ENCODE measurements around the gene SMIM38. TPM values are rescaled to one million over a fixed set of nuclear protein-coding genes. Genes with fewer than 3 reads are reported as not detected.
A peak's percentile ranks its signal among the peaks of the same experiment; 100 is the strongest.
"Not testable (repeated sequence)": the region's sequence is repeated elsewhere in the genome, so short reads cannot be mapped to it uniquely, and the experiment has no call there.

The SMIM38 gene
- total and polyA plus RNA-seq, 4 donors = 0.19 to 1.2 (median 0.59) TPM

GRCh38 chr11:69136471-69136870 is 19.3 kb upstream of the SMIM38 start:
- Histone ChIP-seq H3K36me3 (ENCODE audit: control insufficient read depth, insufficient read depth, low read length) (peaks cover 5% of the 10 kb centered on the region), H3K9me3 (ENCODE audit: control insufficient read depth, insufficient read depth, low read length) (peaks cover 1% of the 10 kb centered on the region), H3K4me1 (ENCODE audit: control insufficient read depth, insufficient read depth, low read length) (peaks cover 7% of the 10 kb centered on the region), H3K27me3 (ENCODE audit: control insufficient read depth, insufficient read depth, low read length) (no peaks in the 10 kb centered on the region), H3K27ac (ENCODE audit: low read depth, low read length) (no peak overlapping the region), H3K4me3 (ENCODE audit: low read depth, low read length) (no peak overlapping the region)
- 91% methylated on average over 9 of the region's 9 CpGs for WGBS (ENCODE audit: insufficient coverage)
- no peak for DNase-seq (ENCODE audit: low read depth in 4 of 6, low spot score in 6 of 6)

GRCh38 chr11:69137151-69137844 is 18.4 kb upstream of the SMIM38 start:
- peaks cover 1% of the 10 kb centered on the region for H3K9me3 ChIP-seq (ENCODE audit: control insufficient read depth, insufficient read depth, low read length)
- no peak for DNase-seq (ENCODE audit: low read depth in 4 of 6, low spot score in 6 of 6)
- 95% methylated on average over 8 of the region's 8 CpGs for WGBS (ENCODE audit: insufficient coverage)

GRCh38 chr11:69138265-69138664 is 17.5 kb upstream of the SMIM38 start:
- no peaks in the 10 kb centered on the region for H3K4me1 ChIP-seq (ENCODE audit: control insufficient read depth, insufficient read depth, low read length)
- H3K27me3 ChIP-seq (ENCODE audit: control insufficient read depth, insufficient read depth, low read length) = no peaks in the 10 kb centered on the region
- H3K27ac ChIP-seq (ENCODE audit: low read depth, low read length) = no peak overlapping the region
- WGBS (ENCODE audit: insufficient coverage) = 59% methylated on average over 3 of the region's 3 CpGs
- DNase-seq (ENCODE audit: low read depth in 4 of 6, low spot score in 6 of 6) = no peak
- peaks cover 5% of the 10 kb centered on the region for H3K36me3 ChIP-seq (ENCODE audit: control insufficient read depth, insufficient read depth, low read length)
- H3K4me3 ChIP-seq (ENCODE audit: low read depth, low read length) = no peak overlapping the region
- no peaks in the 10 kb centered on the region for H3K9me3 ChIP-seq (ENCODE audit: control insufficient read depth, insufficient read depth, low read length)

More at GRCh38 chr11:69137151-69137844, 18.4 kb upstream of the SMIM38 start:
- no peak overlapping the region for H3K4me3 ChIP-seq (ENCODE audit: low read depth, low read length)
- H3K27ac ChIP-seq (ENCODE audit: low read depth, low read length) = no peak overlapping the region
- H3K36me3 ChIP-seq (ENCODE audit: control insufficient read depth, insufficient read depth, low read length) = peaks cover 5% of the 10 kb centered on the region
- H3K4me1 ChIP-seq (ENCODE audit: control insufficient read depth, insufficient read depth, low read length) = no peaks in the 10 kb centered on the region
- H3K27me3 ChIP-seq (ENCODE audit: control insufficient read depth, insufficient read depth, low read length) = no peaks in the 10 kb centered on the region

GRCh38 chr11:69140161-69140560 is 15.6 kb upstream of the SMIM38 start:
- H3K27me3 ChIP-seq (ENCODE audit: control insufficient read depth, insufficient read depth, low read length); H3K27ac ChIP-seq (ENCODE audit: low read depth, low read length); H3K9me3 ChIP-seq (ENCODE audit: control insufficient read depth, insufficient read depth, low read length); H3K4me3 ChIP-seq (ENCODE audit: low read depth, low read length); H3K36me3 ChIP-seq (ENCODE audit: control insufficient read depth, insufficient read depth, low read length); H3K4me1 ChIP-seq (ENCODE audit: control insufficient read depth, insufficient read depth, low read length); DNase-seq (ENCODE audit: low read depth in 4 of 6, low spot score in 6 of 6): not testable (repeated sequence)
- 75% methylated on average over 2 of the region's 7 CpGs for WGBS (ENCODE audit: insufficient coverage)

- Histone ChIP-seq H3K4me1 (ENCODE audit: control insufficient read depth, insufficient read depth, low read length) (no peaks in the 10 kb centered on the region), H3K9me3 (ENCODE audit: control insufficient read depth, insufficient read depth, low read length) (no peaks in the 10 kb centered on the region), H3K36me3 (ENCODE audit: control insufficient read depth, insufficient read depth, low read length) (peaks cover 5% of the 10 kb centered on the region), H3K4me3 (ENCODE audit: low read depth, low read length) (no peak overlapping the region), H3K27ac (ENCODE audit: low read depth, low read length) (no peak overlapping the region), H3K27me3 (ENCODE audit: control insufficient read depth, insufficient read depth, low read length) (no peaks in the 10 kb centered on the region)
- peak in 1 of 6 donors; percentile 68 for DNase-seq (ENCODE audit: low read depth in 4 of 6, low spot score in 6 of 6)
- 84% methylated on average over 5 of the region's 5 CpGs for WGBS (ENCODE audit: insufficient coverage)
These were observed 15.1 kb upstream of the SMIM38 start for GRCh38 chr11:69140635-69141034.

GRCh38 chr11:69141742-69142141 is 14.0 kb upstream of the SMIM38 start:
- Histone ChIP-seq H3K27me3 (ENCODE audit: control insufficient read depth, insufficient read depth, low read length) (no peaks in the 10 kb centered on the region), H3K36me3 (ENCODE audit: control insufficient read depth, insufficient read depth, low read length) (peaks cover under 1% of the 10 kb centered on the region), H3K4me1 (ENCODE audit: control insufficient read depth, insufficient read depth, low read length) (no peaks in the 10 kb centered on the region), H3K4me3 (ENCODE audit: low read depth, low read length) (no peak overlapping the region), H3K27ac (ENCODE audit: low read depth, low read length) (no peak overlapping the region), H3K9me3 (ENCODE audit: control insufficient read depth, insufficient read depth, low read length) (peaks cover 3% of the 10 kb centered on the region)
- no CpG with 5 or more reads among the region's 8 CpGs for WGBS (ENCODE audit: insufficient coverage)
- DNase-seq (ENCODE audit: low read depth in 4 of 6, low spot score in 6 of 6) = no peak

- DNase-seq (ENCODE audit: low read depth in 4 of 6, low spot score in 6 of 6) = no peak
- Histone ChIP-seq H3K4me3 (ENCODE audit: low read depth, low read length) (no peak overlapping the region), H3K27me3 (ENCODE audit: control insufficient read depth, insufficient read depth, low read length) (no peaks in the 10 kb centered on the region), H3K27ac (ENCODE audit: low read depth, low read length) (no peak overlapping the region), H3K9me3 (ENCODE audit: control insufficient read depth, insufficient read depth, low read length) (peaks cover 3% of the 10 kb centered on the region), H3K36me3 (ENCODE audit: control insufficient read depth, insufficient read depth, low read length) (no peaks in the 10 kb centered on the region), H3K4me1 (ENCODE audit: control insufficient read depth, insufficient read depth, low read length) (no peaks in the 10 kb centered on the region)
- WGBS (ENCODE audit: insufficient coverage) = 92% methylated on average over 2 of the region's 2 CpGs
These were observed 12.8 kb upstream of the SMIM38 start for GRCh38 chr11:69142895-69143294.

GRCh38 chr11:69144316-69145049 is 11.3 kb upstream of the SMIM38 start:
- H3K4me1 ChIP-seq (ENCODE audit: control insufficient read depth, insufficient read depth, low read length) = no peaks in the 10 kb centered on the region
- H3K36me3 ChIP-seq (ENCODE audit: control insufficient read depth, insufficient read depth, low read length) = no peaks in the 10 kb centered on the region
- peaks cover 3% of the 10 kb centered on the region for H3K9me3 ChIP-seq (ENCODE audit: control insufficient read depth, insufficient read depth, low read length)
- H3K4me3 ChIP-seq (ENCODE audit: low read depth, low read length) = no peak overlapping the region
- H3K27me3 ChIP-seq (ENCODE audit: control insufficient read depth, insufficient read depth, low read length) = no peaks in the 10 kb centered on the region
- H3K27ac ChIP-seq (ENCODE audit: low read depth, low read length) = no peak overlapping the region
- 62% methylated on average over 3 of the region's 7 CpGs for WGBS (ENCODE audit: insufficient coverage)
- DNase-seq (ENCODE audit: low read depth in 4 of 6, low spot score in 6 of 6) = no peak

- H3K27ac ChIP-seq (ENCODE audit: low read depth, low read length) = no peak overlapping the region
- peaks cover 3% of the 10 kb centered on the region for H3K9me3 ChIP-seq (ENCODE audit: control insufficient read depth, insufficient read depth, low read length)
- H3K36me3 ChIP-seq (ENCODE audit: control insufficient read depth, insufficient read depth, low read length) = no peaks in the 10 kb centered on the region
- no peaks in the 10 kb centered on the region for H3K27me3 ChIP-seq (ENCODE audit: control insufficient read depth, insufficient read depth, low read length)
- H3K4me1 ChIP-seq (ENCODE audit: control insufficient read depth, insufficient read depth, low read length) = no peaks in the 10 kb centered on the region
- no CpG with 5 or more reads among the region's 4 CpGs for WGBS (ENCODE audit: insufficient coverage)
- H3K4me3 ChIP-seq (ENCODE audit: low read depth, low read length) = no peak overlapping the region
- no peak for DNase-seq (ENCODE audit: low read depth in 4 of 6, low spot score in 6 of 6)
These were observed 10.7 kb upstream of the SMIM38 start for GRCh38 chr11:69145050-69145380.

GRCh38 chr11:69148377-69148762 is 7.4 kb upstream of the SMIM38 start:
- DNase-seq (ENCODE audit: low read depth in 4 of 6, low spot score in 6 of 6) = no peak
- Histone ChIP-seq H3K36me3 (ENCODE audit: control insufficient read depth, insufficient read depth, low read length) (no peaks in the 10 kb centered on the region), H3K27ac (ENCODE audit: low read depth, low read length) (no peak overlapping the region), H3K4me1 (ENCODE audit: control insufficient read depth, insufficient read depth, low read length) (peaks cover 13% of the 10 kb centered on the region), H3K4me3 (ENCODE audit: low read depth, low read length) (no peak overlapping the region), H3K27me3 (ENCODE audit: control insufficient read depth, insufficient read depth, low read length) (peaks cover 2% of the 10 kb centered on the region), H3K9me3 (ENCODE audit: control insufficient read depth, insufficient read depth, low read length) (peaks cover 5% of the 10 kb centered on the region)
- WGBS (ENCODE audit: insufficient coverage) = 95% methylated on average over 13 of the region's 13 CpGs

Measured in spinal cord (tissue), 10 donors.